HFF-Myc (cell line): ENCODE results near the gene MTA1.

ENCODE experiments used
- DNase-seq: peaks from one replicate; pipeline ENCODE4 v3.0.0-alpha.2; 2011; ENCODE audit warnings: low read depth; ENCODE audit errors: extremely low read depth
- H3K4me3 ChIP-seq: replicated peaks from 2 replicates; pipeline ENCODE4 v1.5.1; 2011; ENCODE audit warnings: low read depth, mild to moderate bottlenecking, control low read depth, low read length
- TF ChIP-seq, protein P1 (sequence below): IDR thresholded peaks from 2 replicates; pipeline ENCODE4 v1.5.1; 2012; ENCODE audit warnings: mild to moderate bottlenecking, low read depth, low read length, control low read depth; ENCODE audit errors: missing control alignments

Gene MTA1

DNA sequence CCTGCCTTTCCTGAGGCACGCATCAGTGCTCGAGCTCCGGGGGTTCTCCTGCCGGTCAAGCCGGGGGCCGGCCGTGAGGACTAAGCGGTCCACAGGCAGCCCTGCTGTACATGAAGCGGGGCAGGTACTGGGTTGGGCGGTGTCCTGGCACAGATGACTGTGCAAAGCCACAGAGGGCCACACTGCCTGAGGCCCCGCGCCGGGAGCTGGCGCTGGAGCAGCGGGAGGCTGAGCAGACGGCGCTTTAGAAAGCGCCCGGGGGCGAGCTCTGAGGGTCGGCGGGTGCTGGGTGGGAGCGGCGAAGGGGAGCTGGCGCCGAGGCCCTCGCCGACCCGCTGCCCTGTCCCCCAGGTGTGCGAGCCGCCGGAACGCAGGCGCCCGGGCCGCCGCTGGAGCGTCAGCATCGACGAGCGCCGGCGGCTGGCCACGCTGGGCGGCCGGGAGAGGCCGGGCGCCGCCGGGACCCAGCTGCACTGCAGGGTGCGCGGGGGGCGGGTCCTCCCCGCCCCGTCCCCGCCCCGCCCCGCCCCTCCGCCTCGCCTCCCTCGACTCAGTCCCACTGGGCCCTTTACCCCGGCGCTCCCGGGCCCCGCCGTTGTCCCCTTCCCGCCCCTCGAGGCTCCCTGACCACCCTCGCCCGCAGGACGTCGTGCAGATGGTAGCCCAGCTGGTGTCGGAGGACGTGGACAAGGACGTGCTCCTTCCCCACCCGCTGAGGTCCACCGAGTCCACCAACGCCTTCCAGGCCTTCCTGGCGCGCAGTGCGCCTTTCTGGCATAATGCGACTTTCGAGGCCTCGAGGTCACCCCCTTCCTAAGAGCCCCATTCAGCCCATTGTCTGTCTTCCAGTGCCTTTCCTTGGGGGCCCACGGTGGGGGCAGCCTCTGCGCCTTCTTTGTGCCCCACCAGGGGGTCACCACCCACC is 8.3 kb upstream of the MTA1 start:
- TF ChIP-seq, protein P1, sequence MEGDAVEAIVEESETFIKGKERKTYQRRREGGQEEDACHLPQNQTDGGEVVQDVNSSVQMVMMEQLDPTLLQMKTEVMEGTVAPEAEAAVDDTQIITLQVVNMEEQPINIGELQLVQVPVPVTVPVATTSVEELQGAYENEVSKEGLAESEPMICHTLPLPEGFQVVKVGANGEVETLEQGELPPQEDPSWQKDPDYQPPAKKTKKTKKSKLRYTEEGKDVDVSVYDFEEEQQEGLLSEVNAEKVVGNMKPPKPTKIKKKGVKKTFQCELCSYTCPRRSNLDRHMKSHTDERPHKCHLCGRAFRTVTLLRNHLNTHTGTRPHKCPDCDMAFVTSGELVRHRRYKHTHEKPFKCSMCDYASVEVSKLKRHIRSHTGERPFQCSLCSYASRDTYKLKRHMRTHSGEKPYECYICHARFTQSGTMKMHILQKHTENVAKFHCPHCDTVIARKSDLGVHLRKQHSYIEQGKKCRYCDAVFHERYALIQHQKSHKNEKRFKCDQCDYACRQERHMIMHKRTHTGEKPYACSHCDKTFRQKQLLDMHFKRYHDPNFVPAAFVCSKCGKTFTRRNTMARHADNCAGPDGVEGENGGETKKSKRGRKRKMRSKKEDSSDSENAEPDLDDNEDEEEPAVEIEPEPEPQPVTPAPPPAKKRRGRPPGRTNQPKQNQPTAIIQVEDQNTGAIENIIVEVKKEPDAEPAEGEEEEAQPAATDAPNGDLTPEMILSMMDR = no peak
- peak overlapping the region; percentile 24; the same call in 1 of the 2 replicates for H3K4me3 ChIP-seq
- no peak for DNase-seq

DNA sequence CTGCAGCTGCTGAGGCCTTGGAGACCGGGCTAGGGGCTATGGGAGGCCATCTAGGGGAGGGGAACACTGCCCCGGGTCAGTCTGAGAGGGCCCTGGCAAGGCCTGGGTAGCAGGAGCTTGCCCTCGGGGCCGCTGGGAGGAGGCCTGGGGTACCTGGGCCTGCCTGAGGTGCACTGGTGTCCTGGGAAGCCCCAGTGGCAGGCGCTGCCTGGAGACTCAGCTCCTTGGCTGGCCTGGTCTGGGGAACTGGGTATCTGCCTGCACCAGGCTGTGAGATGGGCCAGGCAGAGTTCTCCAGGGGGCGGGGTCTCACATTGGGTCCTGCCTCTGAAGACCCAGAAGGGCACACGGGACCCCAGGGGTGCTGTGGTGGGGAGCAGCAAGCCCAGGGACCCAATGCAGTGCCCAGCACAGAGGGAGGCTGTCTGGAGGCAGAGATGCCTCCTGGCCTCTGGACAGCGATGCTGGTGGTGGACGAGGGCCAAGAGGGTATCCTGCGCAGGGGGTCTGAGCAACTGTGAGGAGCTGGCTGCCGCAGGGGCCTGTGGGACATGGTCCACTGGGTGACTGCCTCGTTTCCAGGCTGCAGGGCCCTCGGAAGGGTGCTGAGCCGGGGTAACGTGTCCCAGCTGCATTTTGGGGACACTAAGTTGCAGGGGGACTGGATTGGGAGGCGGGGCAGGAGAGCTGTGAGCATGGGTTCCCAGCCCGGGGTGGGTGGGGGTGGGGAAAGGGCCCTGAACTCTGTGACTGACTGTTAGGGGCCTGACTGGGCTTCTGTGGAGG is 7.4 kb upstream of the MTA1 start:
- TF ChIP-seq, protein P1 = no peak
- no peak for DNase-seq
- H3K4me3 ChIP-seq = no peak overlapping the region

DNA sequence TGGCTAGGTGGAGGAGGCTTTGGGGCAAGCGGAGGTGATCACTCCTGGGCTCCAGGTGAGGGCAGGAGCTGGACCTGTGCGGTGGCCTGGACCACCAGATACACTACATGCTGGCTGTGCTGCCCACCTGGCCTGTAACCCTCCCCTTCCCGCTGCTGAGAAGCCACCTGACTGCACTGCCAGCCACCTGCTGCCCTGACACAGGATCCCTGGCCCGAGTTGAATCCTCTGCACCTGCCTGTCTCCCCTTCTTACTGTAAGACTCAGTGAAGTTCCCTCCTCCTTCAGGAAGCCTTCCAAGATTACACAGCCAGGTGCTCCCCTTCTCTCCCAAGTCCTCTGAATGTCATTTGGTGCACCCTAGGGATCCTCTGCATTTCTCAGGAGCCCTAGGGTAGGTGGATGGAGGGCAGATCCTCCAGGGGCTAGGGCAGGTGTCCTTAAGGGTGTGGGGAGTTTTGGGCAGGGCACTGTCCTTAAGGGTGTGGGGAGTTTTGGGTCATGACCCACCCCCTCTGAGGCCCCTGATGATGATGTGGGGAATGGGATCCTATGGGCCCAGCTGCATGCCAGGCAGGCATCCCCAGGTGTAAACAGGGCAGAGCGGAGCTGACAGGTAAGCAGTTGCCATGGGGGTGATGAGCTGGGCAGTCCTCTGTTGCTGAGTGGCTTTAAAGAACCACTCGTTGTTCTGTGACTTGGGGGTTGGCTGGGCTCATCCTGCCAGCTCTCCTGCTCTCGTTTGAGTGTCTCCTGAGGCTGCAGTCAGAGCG is 6.7 kb upstream of the MTA1 start:
- H3K4me3 ChIP-seq = no peak overlapping the region
- TF ChIP-seq, protein P1 = no peak
- no peak for DNase-seq

DNA sequence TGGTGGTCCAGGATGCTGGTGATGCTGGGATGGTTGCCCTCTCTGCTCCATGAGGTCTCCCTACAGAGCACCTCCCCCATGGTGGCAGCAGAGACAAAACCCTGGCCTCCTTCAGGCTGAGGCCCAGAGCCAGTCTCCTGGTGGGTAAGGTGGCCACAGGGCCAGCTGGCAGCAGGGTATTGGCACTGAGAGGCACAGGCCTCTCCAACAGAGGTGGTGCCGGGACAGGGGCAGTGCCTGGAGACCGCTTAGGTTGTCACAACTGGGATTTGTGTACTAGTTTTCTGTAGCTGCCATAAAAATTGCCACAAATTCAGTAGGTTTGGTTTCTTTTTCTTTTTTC is 6.1 kb upstream of the MTA1 start:
- no peak for DNase-seq
- TF ChIP-seq, protein P1 = no peak
- H3K4me3 ChIP-seq = no peak overlapping the region

DNA sequence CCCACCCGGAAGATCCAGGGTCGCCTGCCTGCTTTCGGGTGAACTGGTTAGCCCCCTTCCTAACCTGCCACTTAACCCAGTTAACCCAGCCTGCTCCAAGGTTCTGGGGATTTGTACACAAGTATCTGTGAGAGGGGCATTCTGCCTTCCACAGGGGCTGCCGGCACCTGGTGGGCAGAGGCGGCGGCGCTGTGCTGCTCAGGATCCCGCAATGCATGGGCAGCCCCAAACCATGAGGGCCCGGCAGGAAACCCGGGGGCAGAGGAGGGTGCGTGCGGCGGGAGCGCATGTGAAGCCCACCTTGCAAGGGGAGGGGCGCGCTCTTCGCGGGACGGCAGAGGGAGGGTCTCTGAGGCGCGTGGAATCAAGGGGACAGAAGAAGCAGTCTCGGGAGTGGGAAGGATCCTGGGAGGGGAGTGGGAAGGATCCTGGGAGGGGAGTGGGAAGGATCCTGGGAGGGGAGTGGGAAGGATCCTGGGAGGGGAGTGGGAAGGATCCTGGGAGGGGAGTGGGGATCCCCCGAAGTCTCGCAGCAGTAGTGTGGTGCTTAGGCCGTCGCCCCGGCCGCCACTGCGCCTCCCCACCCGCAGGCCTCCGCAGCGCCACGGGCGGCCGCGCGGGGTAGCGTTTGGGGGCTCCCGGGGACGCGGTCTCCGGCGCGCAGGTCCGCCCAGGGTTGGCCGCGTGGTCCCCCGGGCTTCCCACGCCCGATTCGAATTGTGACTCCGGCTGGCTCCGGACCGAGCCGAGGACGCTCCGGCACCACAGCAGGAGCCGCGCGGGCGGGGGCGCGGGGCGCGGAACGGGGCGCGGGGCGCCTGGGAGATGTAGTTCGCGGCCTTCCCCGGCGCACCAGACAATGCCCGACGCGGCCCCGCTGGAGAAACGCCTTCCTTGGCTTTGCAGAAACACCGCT is 4.9 kb upstream of the MTA1 start:
- TF ChIP-seq, protein P1 = peak; percentile 23
- no peak for DNase-seq
- peak overlapping the region; percentile 32 for H3K4me3 ChIP-seq
